MCF 10A (cell line): ENCODE results near the gene CCNY. TPM values are rescaled to one million over a fixed set of nuclear protein-coding genes. Genes with fewer than 3 reads are reported as not detected.

Source experiments
- BruUV-seq: library from RNA; stranded (reverse); fragments of 400-500 nt; replicated peaks from 2 replicates; lab custom pipeline; 2021; lab: Mats Ljungman, UMichigan
- CTCF ChIA-PET: fragments of 300-600 bp; sonication (Branson Sonifier 250); formaldehyde crosslinking; extraction: SDS; loops from one replicate; lab custom pipeline; 2021; ENCODE audit warnings: antibody characterized with exemption, inconsistent platforms; lab: Yijun Ruan, JAX
- POLR2A ChIA-PET: fragments of 300-600, 350-650 bp; sonication (Branson Sonifier 250); formaldehyde crosslinking; extraction: SDS; loops from one replicate; lab custom pipeline; 2020; ENCODE audit warnings: antibody characterized with exemption, inconsistent platforms; lab: Yijun Ruan, JAX
- DNase-seq: peaks from one replicate; pipeline ENCODE4 v3.0.0-alpha.2; 2018; ENCODE audit not compliant: unreplicated experiment
- H3K27ac Mint-ChIP-seq: one replicate; pipeline ENCODE4 v1.8.0; 2022; ENCODE audit warnings: mild to moderate bottlenecking, low read depth, mixed read lengths; ENCODE audit not compliant: unreplicated experiment
- H3K27me3 Mint-ChIP-seq: one replicate; pipeline ENCODE4 v1.8.0; 2022; ENCODE audit warnings: mixed read lengths; ENCODE audit not compliant: insufficient read depth, unreplicated experiment
- H3K36me3 Mint-ChIP-seq: one replicate; pipeline ENCODE4 v1.8.0; 2022; ENCODE audit warnings: mild to moderate bottlenecking, moderate library complexity, mixed read lengths; ENCODE audit not compliant: insufficient read depth, unreplicated experiment
- H3K4me1 Mint-ChIP-seq: one replicate; pipeline ENCODE4 v1.8.0; 2022; ENCODE audit warnings: mixed read lengths; ENCODE audit not compliant: insufficient read depth, unreplicated experiment
- H3K4me3 Mint-ChIP-seq: one replicate; pipeline ENCODE4 v1.8.0; 2022; ENCODE audit warnings: mild to moderate bottlenecking, moderate library complexity, mixed read lengths; ENCODE audit not compliant: unreplicated experiment
- H3K9me3 Mint-ChIP-seq: one replicate; pipeline ENCODE4 v1.8.0; 2022; ENCODE audit warnings: mixed read lengths; ENCODE audit not compliant: unreplicated experiment
- intact Hi-C: fragments of 100-400 bp; cut with micrococcal nuclease; formaldehyde crosslinking; loops from 2 replicates; pipeline ENCODE4 v1.14.1; 2022
- total RNA-seq: library from RNA; stranded (reverse); gene quantifications from 2 replicates; pipeline ENCODE4 v1.2.3, GENCODE V29; 2022
- TF ChIP-seq, protein P1 (sequence below): fragments of 200-600 bp; IDR thresholded peaks from one replicate; pipeline ENCODE4 v1.8.0; 2022; ENCODE audit warnings: antibody characterized with exemption, mild to moderate bottlenecking; ENCODE audit not compliant: unreplicated experiment

Gene CCNY
- total RNA-seq, 1 experiment from 2014 or later: 68.9 TPM

DNA sequence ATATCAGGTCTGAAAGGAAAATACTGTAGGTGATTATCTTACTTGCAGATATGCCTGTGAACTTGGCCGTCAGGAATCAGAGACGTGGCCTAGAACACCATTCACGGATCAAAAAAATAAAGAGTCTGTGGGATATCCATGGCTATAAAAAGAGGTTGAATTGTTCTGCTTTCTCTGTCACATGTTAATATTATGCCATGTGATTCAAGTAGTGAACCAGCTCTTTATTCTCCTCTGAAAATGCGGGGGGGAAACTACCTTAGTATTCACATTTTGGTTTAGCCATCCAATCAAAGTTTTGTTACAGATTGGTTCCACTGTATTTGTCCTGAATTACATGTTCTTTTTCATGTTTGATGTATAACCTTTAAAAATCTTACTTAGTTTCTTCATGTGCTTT lies 120.5 kb downstream of the CCNY start:
- no peaks in the 10 kb centered on the region for H3K36me3 Mint-ChIP-seq
- H3K4me1 Mint-ChIP-seq: peaks cover 48% of the 10 kb centered on the region
- ChIA-PET CTCF (interaction anchor here (0.6 to 0.8 kb wide), 3 partner anchors 15 to 217 kb away, joined by 3 read pairs; no protein-coding TSS in a partner anchor), POLR2A (interaction anchor here (0.9 to 1.3 kb wide), 2 partner anchors 89 to 90 kb away, joined by 3 read pairs; no protein-coding TSS in a partner anchor)
- H3K27ac Mint-ChIP-seq: no peak overlapping the region
- DNase-seq: no peak
- TF ChIP-seq, protein P1, sequence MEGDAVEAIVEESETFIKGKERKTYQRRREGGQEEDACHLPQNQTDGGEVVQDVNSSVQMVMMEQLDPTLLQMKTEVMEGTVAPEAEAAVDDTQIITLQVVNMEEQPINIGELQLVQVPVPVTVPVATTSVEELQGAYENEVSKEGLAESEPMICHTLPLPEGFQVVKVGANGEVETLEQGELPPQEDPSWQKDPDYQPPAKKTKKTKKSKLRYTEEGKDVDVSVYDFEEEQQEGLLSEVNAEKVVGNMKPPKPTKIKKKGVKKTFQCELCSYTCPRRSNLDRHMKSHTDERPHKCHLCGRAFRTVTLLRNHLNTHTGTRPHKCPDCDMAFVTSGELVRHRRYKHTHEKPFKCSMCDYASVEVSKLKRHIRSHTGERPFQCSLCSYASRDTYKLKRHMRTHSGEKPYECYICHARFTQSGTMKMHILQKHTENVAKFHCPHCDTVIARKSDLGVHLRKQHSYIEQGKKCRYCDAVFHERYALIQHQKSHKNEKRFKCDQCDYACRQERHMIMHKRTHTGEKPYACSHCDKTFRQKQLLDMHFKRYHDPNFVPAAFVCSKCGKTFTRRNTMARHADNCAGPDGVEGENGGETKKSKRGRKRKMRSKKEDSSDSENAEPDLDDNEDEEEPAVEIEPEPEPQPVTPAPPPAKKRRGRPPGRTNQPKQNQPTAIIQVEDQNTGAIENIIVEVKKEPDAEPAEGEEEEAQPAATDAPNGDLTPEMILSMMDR: no peak
- intact Hi-C loops: loop anchor here (10.0 kb wide), 1 partner anchor 88 kb away; no protein-coding TSS in a partner anchor
- H3K4me3 Mint-ChIP-seq: no peak overlapping the region
- BruUV-seq: no TSS peak
- no peaks in the 10 kb centered on the region for H3K9me3 Mint-ChIP-seq
- H3K27me3 Mint-ChIP-seq: no peaks in the 10 kb centered on the region

DNA sequence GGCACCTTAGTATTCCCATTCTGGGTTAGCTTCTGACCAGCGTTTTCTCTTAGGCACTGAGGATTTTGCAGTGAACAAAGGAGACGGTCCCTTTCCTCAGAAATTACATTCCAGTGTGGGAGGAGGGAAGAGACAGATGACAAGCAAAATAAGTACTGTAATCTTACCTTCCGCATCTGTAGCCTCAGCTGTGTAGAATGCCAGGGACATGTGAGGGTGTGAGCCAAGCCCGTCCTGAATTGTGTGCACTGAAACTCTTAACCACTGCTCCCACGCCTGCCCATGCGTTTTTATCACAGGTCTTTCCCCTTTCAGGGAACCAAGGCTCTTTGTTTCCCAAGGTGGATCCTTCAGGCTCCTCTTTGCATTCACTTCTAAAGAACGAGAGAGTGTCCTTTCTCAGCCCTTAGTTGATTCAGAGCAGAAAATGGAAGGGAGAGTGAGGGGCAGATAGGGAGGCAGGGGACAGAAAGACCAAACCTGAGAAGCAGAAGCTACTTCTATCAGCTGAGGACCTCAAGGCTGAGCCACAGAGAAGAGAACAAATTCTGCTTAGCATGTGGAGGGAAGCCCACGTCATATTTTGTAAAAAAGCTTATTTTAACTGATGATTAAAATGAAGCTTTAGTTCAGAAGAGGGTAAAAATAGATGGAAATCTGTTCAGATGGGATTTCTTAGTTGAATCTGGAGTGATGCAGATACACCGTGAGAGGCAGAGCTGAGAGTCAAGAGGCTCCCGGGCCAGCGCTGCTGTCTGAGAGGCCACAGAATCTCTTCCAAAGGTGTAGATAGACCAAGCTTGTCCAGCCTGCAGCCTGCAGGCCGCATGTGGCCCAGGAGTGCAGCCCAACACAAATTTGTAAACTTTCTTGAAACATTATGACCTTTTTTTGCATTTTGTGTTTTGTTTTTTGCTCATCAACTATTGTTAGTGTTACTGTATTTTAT lies 122.5 kb downstream of the CCNY start:
- DNase-seq: no peak

DNA sequence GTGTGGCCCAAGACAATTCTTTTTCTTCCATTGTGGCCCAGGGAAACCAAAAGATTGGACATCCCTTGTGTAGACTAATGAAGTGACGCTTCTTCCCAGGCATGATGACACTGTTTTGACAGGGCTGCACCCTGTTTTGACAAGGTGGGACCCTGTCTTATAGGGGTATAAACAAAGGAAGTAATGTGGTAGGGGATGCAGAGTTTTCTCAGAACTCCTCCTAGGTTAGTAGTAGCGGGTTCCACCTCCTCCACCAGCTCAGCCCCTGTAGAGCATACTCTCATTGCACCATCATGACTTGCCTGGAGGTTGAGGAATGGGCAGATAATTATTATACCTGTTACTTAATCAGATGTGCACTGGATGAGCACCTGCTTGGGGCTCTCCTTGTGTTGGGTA lies 123.1 kb downstream of the CCNY start:
- Mint-ChIP-seq H3K36me3 (peaks cover 12% of the 10 kb centered on the region), H3K27ac (no peak overlapping the region), H3K27me3 (no peaks in the 10 kb centered on the region), H3K9me3 (no peaks in the 10 kb centered on the region), H3K4me3 (no peak overlapping the region), H3K4me1 (peaks cover 41% of the 10 kb centered on the region)
- no TSS peak for BruUV-seq
- CTCF ChIA-PET: no interaction called here
- intact Hi-C loops: loop anchor here (10.0 kb wide), 1 partner anchor 85 kb away; no protein-coding TSS in a partner anchor
- TF ChIP-seq, protein P1: no peak
- DNase-seq: no peak
- POLR2A ChIA-PET: interaction anchor here (1.2 kb wide), 1 partner anchor 12 kb away, joined by 4 read pairs; no protein-coding TSS in a partner anchor

More for the DNA sequence above, 122.5 kb downstream of the CCNY start:
- H3K4me3 Mint-ChIP-seq: no peak overlapping the region
- no peaks in the 10 kb centered on the region for H3K9me3 Mint-ChIP-seq
- H3K27ac Mint-ChIP-seq: no peak overlapping the region
- TF ChIP-seq, protein P1: no peak
- POLR2A ChIA-PET: interaction anchor here (1.0 to 1.2 kb wide), 2 partner anchors 11 to 151 kb away, joined by 3 to 4 read pairs; no protein-coding TSS in a partner anchor
- no TSS peak for BruUV-seq
- peaks cover 12% of the 10 kb centered on the region for H3K36me3 Mint-ChIP-seq
- no peaks in the 10 kb centered on the region for H3K27me3 Mint-ChIP-seq
- H3K4me1 Mint-ChIP-seq: peaks cover 47% of the 10 kb centered on the region
- CTCF ChIA-PET: interaction anchor here (0.7 kb wide), 1 partner anchor 37 kb away, joined by 3 read pairs; no protein-coding TSS in a partner anchor
- intact Hi-C loops: loop anchor here (10.0 kb wide), 1 partner anchor 86 kb away; no protein-coding TSS in a partner anchor

DNA sequence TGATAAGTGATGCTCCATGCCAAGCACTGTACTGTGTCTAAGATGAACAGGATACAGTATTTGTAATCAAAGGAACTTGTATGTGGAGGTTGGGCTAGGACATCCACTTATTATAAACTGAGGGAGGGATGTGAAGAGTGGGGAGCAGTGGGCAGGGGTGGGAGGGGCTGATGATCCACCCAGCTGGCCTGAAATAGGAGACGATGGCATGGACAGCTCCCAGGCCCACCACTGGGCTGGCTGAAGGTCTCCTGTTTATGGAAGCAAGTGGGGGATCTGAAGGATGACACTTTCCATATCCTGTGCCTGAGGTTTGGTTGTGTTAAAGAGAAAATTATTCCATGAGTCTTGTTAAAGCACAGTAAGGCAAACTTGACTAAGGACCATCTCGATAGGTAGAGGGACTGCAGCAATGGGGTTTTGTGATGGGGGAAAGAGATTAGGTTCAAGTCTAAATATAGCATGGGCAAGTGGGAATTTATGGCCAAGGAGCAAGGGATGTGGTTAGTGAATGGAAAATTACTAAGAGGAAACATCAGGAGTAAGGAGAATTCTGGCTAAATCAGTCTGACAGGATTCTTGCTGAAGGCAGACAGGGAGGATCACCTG lies 124.6 kb downstream of the CCNY start:
- Mint-ChIP-seq H3K4me3 (no peak overlapping the region), H3K27ac (no peak overlapping the region), H3K9me3 (no peaks in the 10 kb centered on the region), H3K36me3 (peaks cover 12% of the 10 kb centered on the region), H3K4me1 (peaks cover 26% of the 10 kb centered on the region), H3K27me3 (no peaks in the 10 kb centered on the region)
- CTCF ChIA-PET: no interaction called here
- no TSS peak for BruUV-seq
- intact Hi-C loops: no loop called here
- POLR2A ChIA-PET: no interaction called here
- TF ChIP-seq, protein P1: no peak
- no peak for DNase-seq
